NCI-H69 (cell line): ENCODE data around the gene GALNT14.

ENCODE experiments used
- DNase-seq: peaks from one replicate; lab custom pipeline; 2025; lab: John Stamatoyannopoulos, UW

The GALNT14 gene

GRCh38 chr2:31134480-31134879 is 3.8 kb downstream of the GALNT14 start:
- DNase-seq = no peak

- DNase-seq = no peak
Observed at GRCh38 chr2:31132786-31133185, 5.5 kb downstream of the GALNT14 start.

- no peak for DNase-seq
Observed at GRCh38 chr2:31131871-31132270, 6.4 kb downstream of the GALNT14 start.

GRCh38 chr2:31129375-31130171 is 8.7 kb downstream of the GALNT14 start:
- DNase-seq = no peak

GRCh38 chr2:31127931-31128330 is 10.3 kb downstream of the GALNT14 start:
- DNase-seq = no peak

- no peak for DNase-seq
Observed at GRCh38 chr2:31125918-31126695, 12.1 kb downstream of the GALNT14 start.

- DNase-seq = no peak
Observed at GRCh38 chr2:31124904-31125303, 13.3 kb downstream of the GALNT14 start.

- DNase-seq = no peak
Observed at GRCh38 chr2:31122133-31122532, 16.1 kb downstream of the GALNT14 start.

GRCh38 chr2:31113765-31114164 is 24.5 kb downstream of the GALNT14 start:
- no peak for DNase-seq

- DNase-seq = no peak
Observed at GRCh38 chr2:31112544-31112943, 25.7 kb downstream of the GALNT14 start.

- no peak for DNase-seq
Observed at GRCh38 chr2:31110998-31111397, 27.2 kb downstream of the GALNT14 start.

- no peak for DNase-seq
Observed at GRCh38 chr2:31110431-31110830, 27.8 kb downstream of the GALNT14 start.

GRCh38 chr2:31109633-31110192 is 28.5 kb downstream of the GALNT14 start:
- DNase-seq = no peak

GRCh38 chr2:31108561-31109286 is 29.5 kb downstream of the GALNT14 start:
- DNase-seq = no peak

- DNase-seq = no peak
Observed at GRCh38 chr2:31107591-31108300, 30.5 kb downstream of the GALNT14 start.

- no peak for DNase-seq
Observed at GRCh38 chr2:31101701-31102100, 36.5 kb downstream of the GALNT14 start.

GRCh38 chr2:31097962-31098613 is 40.2 kb downstream of the GALNT14 start:
- no peak for DNase-seq

- DNase-seq = no peak
Observed at GRCh38 chr2:31090188-31090587, 48.1 kb downstream of the GALNT14 start.

GRCh38 chr2:31089645-31090044 is 48.6 kb downstream of the GALNT14 start:
- no peak for DNase-seq

GRCh38 chr2:31088504-31089195 is 49.6 kb downstream of the GALNT14 start:
- no peak for DNase-seq

GRCh38 chr2:31087491-31087890 is 50.7 kb downstream of the GALNT14 start:
- no peak for DNase-seq
